Immature natural killer cell (primary cell): Measurements from ENCODE around the gene PIP4K2A. TPM values are rescaled to one million over a fixed set of nuclear protein-coding genes. Genes with fewer than 3 reads are reported as not detected.

Source experiments
- DNase-seq, 3 donors: peaks; one replicate each; pipeline ENCODE4 v3.0.0; 2022; ENCODE audit warnings: mixed read lengths in 1 of 3
- H3K27ac Mint-ChIP-seq, 6 donors: one replicate each; pipeline ENCODE4 v1.8.0; 2020; ENCODE audit warnings: mixed read lengths in 6 of 6, mild to moderate bottlenecking in 5 of 6, inconsistent platforms in 4 of 6, moderate library complexity in 3 of 6
- H3K27me3 Mint-ChIP-seq, 3 donors: one replicate each; pipeline ENCODE4 v1.8.0; 2020 to 2021; ENCODE audit warnings: low read depth in 3 of 3, mild to moderate bottlenecking in 3 of 3, mixed read lengths in 3 of 3, moderate library complexity in 3 of 3, inconsistent platforms in 1 of 3
- H3K36me3 Mint-ChIP-seq, 3 donors: one replicate each; pipeline ENCODE4 v1.8.0; 2020; ENCODE audit warnings: mixed read lengths in 3 of 3, inconsistent platforms in 2 of 3, mild to moderate bottlenecking in 2 of 3
- H3K4me1 Mint-ChIP-seq, 2 donors: one replicate each; pipeline ENCODE4 v1.8.0; 2020; ENCODE audit warnings: inconsistent platforms in 2 of 2, mild to moderate bottlenecking in 2 of 2, mixed read lengths in 2 of 2, moderate library complexity in 1 of 2
- H3K4me3 Mint-ChIP-seq, 5 donors: one replicate each; pipeline ENCODE4 v1.8.0; 2020; ENCODE audit warnings: mild to moderate bottlenecking in 5 of 5, mixed read lengths in 5 of 5, inconsistent platforms in 3 of 5, moderate library complexity in 3 of 5
- H3K9me3 Mint-ChIP-seq, 6 donors: one replicate each; pipeline ENCODE4 v1.8.0; 2020; ENCODE audit warnings: mild to moderate bottlenecking in 6 of 6, mixed read lengths in 6 of 6, inconsistent platforms in 4 of 6, moderate library complexity in 3 of 6
- polyA plus RNA-seq, 3 donors: library from polyadenylated mRNA; unstranded; fragments of 300-500 nt; fragmentation: Illumina TruSeq; gene quantifications; one replicate each; pipeline ENCODE4 v1.2.3, GENCODE V29; 2021

The PIP4K2A gene
- polyA plus RNA-seq, 3 donors from 2014 or later: 62.9 to 138 (median 80.3) TPM

DNA sequence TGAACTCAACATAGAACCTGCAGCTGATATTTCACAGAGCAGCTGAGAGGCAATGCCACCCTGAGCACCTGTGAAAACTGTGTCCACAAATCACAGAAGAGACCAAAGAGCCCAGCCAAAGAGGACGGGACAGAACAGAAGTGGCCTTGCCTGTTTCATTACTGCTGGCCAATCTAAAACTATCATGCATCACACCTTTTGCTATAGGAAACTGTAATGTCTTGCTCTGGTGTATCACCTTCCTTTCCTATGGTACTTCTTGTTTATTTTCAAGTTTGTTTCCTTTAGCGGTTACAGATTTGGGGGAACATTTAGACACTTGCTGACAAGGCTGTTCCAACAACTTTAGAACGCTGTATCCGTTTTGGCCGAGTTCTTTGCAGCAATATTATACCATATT lies 80.3 kb downstream of the PIP4K2A start:
- Mint-ChIP-seq H3K4me3 (peak overlapping the region; percentile 71 to 82 (median 73)), H3K27me3 (peaks cover 6 to 20% (median 20%) of the 10 kb centered on the region in 3 donors), H3K9me3 (no peaks in the 10 kb centered on the region), H3K27ac (peak overlapping the region; percentile 94 to 100 (median 98)), H3K36me3 (peaks cover 0 to 16% (median 11%) of the 10 kb centered on the region in 3 donors), H3K4me1 (peaks cover 97 to 100% of the 10 kb centered on the region in 2 donors)
- peak; percentile 76 to 83 (median 79) for DNase-seq

GRCh38 chr10:22633528-22633927 lies 80.8 kb downstream of the PIP4K2A start:
- Mint-ChIP-seq H3K27me3 (peaks cover 6 to 20% (median 20%) of the 10 kb centered on the region in 3 donors), H3K4me1 (peaks cover 97 to 100% of the 10 kb centered on the region in 2 donors), H3K36me3 (peaks cover 0 to 12% (median 8%) of the 10 kb centered on the region in 3 donors), H3K27ac (peak overlapping the region; percentile 94 to 100 (median 98)), H3K4me3 (peak overlapping the region; percentile 71 to 82 (median 73)), H3K9me3 (no peaks in the 10 kb centered on the region)
- peak in 2 of 3 donors; percentile 59 for DNase-seq

DNA sequence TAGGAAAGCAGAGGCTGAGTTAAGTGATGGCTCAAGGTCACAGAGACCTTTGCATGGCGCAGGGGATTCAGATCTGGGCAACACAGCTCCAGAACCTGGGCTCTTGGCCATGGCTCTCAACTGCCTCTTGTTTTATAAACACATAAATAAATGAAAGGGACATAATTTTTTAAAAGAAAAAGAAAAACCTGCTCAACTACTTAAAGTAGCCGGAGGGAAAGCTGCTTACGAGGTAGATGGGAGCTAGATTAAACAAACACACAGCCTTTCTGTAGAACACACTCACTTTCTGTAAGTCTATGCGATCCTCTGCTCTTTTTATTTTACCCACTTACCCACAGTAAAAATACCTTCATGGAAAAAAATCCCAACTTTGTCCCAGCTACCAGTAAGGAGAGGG lies 81.3 kb downstream of the PIP4K2A start:
- Mint-ChIP-seq H3K4me1 (peaks cover 97 to 100% of the 10 kb centered on the region in 2 donors), H3K4me3 (peak overlapping the region; percentile 71 to 82 (median 73))

GRCh38 chr10:22631646-22632278 lies 82.6 kb downstream of the PIP4K2A start:
- H3K4me1 Mint-ChIP-seq: peaks cover 96 to 100% of the 10 kb centered on the region in 2 donors
- peaks cover 9 to 29% (median 18%) of the 10 kb centered on the region in 3 donors for H3K27me3 Mint-ChIP-seq
- DNase-seq: peak in 1 of 3 donors; percentile 53
- H3K27ac Mint-ChIP-seq: peak overlapping the region; percentile 94 to 100 (median 98)
- peak overlapping the region; percentile 55 to 86 (median 78) for H3K4me3 Mint-ChIP-seq
- peaks cover 0 to 11% (median 8%) of the 10 kb centered on the region in 3 donors for H3K36me3 Mint-ChIP-seq
- no peaks in the 10 kb centered on the region for H3K9me3 Mint-ChIP-seq

More for the DNA sequence above, 81.3 kb downstream of the PIP4K2A start:
- Mint-ChIP-seq H3K27me3 (peaks cover 6 to 22% (median 20%) of the 10 kb centered on the region in 3 donors), H3K36me3 (peaks cover 0 to 12% (median 8%) of the 10 kb centered on the region in 3 donors), H3K27ac (peak overlapping the region; percentile 94 to 100 (median 98)), H3K9me3 (no peaks in the 10 kb centered on the region)
- DNase-seq: no peak

GRCh38 chr10:22631185-22631584 lies 83.2 kb downstream of the PIP4K2A start:
- H3K27ac Mint-ChIP-seq: peak overlapping the region; percentile 94 to 100 (median 98)
- H3K9me3 Mint-ChIP-seq: no peaks in the 10 kb centered on the region
- peaks cover 0 to 9% (median 8%) of the 10 kb centered on the region in 3 donors for H3K36me3 Mint-ChIP-seq
- H3K27me3 Mint-ChIP-seq: peaks cover 9 to 29% (median 16%) of the 10 kb centered on the region in 3 donors
- no peak for DNase-seq
- H3K4me3 Mint-ChIP-seq: peak overlapping the region; percentile 75 to 86 (median 82)
- H3K4me1 Mint-ChIP-seq: peaks cover 96 to 100% of the 10 kb centered on the region in 2 donors

DNA sequence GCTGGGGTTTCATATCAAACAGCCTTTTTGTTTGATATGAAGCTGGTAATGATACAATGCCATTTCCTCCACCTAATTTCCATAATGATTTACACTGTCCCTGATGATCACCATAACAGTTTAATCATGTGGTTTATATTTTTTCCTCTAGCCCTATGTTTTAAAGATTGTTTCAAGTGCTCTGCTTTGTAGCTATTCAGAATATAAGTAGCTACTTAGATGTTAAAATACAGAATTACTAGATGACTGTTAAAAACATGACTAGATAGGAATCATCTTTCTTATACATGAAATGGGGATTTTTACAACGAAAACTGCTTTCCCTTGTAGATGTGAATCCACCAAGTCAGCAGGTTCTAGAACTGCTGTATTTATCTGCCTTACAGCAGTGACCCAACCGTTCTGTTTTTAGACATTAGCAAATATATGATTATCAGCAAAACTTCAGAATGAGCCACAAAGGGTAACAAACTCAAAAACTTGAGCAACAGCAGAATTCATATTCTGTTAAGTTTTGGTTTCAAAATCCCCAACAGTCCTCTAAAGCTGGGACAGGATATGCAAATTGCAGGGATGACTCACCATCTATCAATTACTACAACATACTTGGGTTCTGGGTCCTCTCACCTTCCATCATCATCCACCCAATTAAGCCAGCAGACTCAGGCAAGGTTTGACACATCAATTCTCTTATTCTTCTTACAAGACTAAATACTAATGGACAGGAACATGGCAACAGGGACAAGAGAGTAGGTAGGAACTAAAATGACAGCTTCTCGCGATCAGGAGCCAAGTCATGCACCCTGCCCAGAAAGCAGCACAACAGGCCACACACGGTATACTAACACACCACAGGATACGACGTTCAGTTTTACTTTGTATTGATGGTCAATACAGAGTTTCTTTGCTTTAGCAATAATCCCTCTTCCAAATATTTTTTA lies 83.9 kb downstream of the PIP4K2A start:
- H3K4me1 Mint-ChIP-seq: peaks cover 97 to 100% of the 10 kb centered on the region in 2 donors
- no peaks in the 10 kb centered on the region for H3K9me3 Mint-ChIP-seq
- H3K36me3 Mint-ChIP-seq: peaks cover 0 to 5% (median 4%) of the 10 kb centered on the region in 3 donors
- DNase-seq: peak; percentile 77 to 79 (median 77)
- H3K27ac Mint-ChIP-seq: peak overlapping the region; percentile 94 to 100 (median 98)
- H3K27me3 Mint-ChIP-seq: peaks cover 9 to 29% (median 16%) of the 10 kb centered on the region in 3 donors
- peak overlapping the region; percentile 75 to 86 (median 82) for H3K4me3 Mint-ChIP-seq

- Mint-ChIP-seq H3K4me1 (peaks cover 97 to 100% of the 10 kb centered on the region in 2 donors), H3K4me3 (peak overlapping the region; percentile 75 to 86 (median 82))
- no peak for DNase-seq
Observed at GRCh38 chr10:22629852-22630233, 84.5 kb downstream of the PIP4K2A start.

DNA sequence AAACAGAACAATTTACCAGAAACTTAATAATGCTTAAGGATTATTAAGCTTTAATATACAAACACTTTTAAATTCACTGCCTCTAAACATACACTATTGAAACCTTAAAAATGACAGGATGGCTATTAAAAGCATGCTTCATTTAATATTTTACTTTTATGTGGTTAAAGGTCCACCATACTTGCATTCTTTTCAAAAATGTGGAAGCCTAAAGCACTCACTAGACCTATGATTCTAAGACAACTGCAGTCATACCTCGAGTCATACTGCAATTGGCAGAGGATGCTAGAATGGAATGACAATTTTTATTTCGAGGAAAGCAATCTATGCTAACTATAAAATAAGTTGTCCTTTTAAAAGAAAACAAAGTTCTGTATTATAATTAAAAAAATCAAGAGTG lies 85.3 kb downstream of the PIP4K2A start:
- Mint-ChIP-seq H3K27ac (peak overlapping the region; percentile 94 to 100 (median 96)), H3K36me3 (peaks cover 0 to 3% (median 0%) of the 10 kb centered on the region in 3 donors), H3K9me3 (no peaks in the 10 kb centered on the region), H3K4me3 (peak overlapping the region; percentile 49 to 75 (median 65)), H3K4me1 (peaks cover 97 to 100% of the 10 kb centered on the region in 2 donors), H3K27me3 (peaks cover 7 to 22% (median 9%) of the 10 kb centered on the region in 3 donors)
- no peak for DNase-seq

More at GRCh38 chr10:22629852-22630233, 84.5 kb downstream of the PIP4K2A start:
- Mint-ChIP-seq H3K27me3 (peaks cover 9 to 25% (median 12%) of the 10 kb centered on the region in 3 donors), H3K27ac (peak overlapping the region; percentile 94 to 100 (median 98)), H3K36me3 (no peaks in the 10 kb centered on the region), H3K9me3 (no peaks in the 10 kb centered on the region)

GRCh38 chr10:22628309-22628708 lies 86.1 kb downstream of the PIP4K2A start:
- no peak for DNase-seq
- peak overlapping the region; percentile 94 to 100 (median 96) for H3K27ac Mint-ChIP-seq
- peak overlapping the region; percentile 49 to 75 (median 65) for H3K4me3 Mint-ChIP-seq
- H3K27me3 Mint-ChIP-seq: peaks cover 4 to 18% (median 8%) of the 10 kb centered on the region in 3 donors
- H3K4me1 Mint-ChIP-seq: peaks cover 97 to 100% of the 10 kb centered on the region in 2 donors
- peaks cover 0 to 3% (median 0%) of the 10 kb centered on the region in 3 donors for H3K36me3 Mint-ChIP-seq
- H3K9me3 Mint-ChIP-seq: no peaks in the 10 kb centered on the region

DNA sequence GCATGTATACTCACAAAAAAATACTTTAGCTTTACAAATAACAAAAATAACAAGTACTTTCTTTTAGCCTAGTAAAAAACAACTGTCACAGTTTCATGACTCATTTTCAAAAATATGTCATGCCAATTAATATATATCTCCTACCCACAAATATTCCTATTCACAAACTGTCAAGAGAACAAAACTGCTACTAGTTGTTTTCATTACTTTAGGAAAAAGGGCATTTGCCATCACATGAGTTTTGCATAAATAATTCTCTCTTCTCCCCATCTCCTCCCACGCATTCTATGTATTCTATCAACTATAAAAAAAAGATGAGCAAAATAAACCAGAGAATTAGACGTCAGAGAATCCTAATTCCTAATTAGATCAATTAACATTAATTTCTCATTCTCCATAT lies 87.6 kb downstream of the PIP4K2A start:
- Mint-ChIP-seq H3K27ac (peak overlapping the region; percentile 94 to 100 (median 96)), H3K4me3 (peak overlapping the region; percentile 47 to 78 (median 65)), H3K36me3 (peaks cover 0 to 5% (median 3%) of the 10 kb centered on the region in 3 donors), H3K27me3 (peaks cover 6 to 17% (median 9%) of the 10 kb centered on the region in 3 donors), H3K9me3 (no peaks in the 10 kb centered on the region), H3K4me1 (peaks cover 97 to 100% of the 10 kb centered on the region in 2 donors)
- no peak for DNase-seq

DNA sequence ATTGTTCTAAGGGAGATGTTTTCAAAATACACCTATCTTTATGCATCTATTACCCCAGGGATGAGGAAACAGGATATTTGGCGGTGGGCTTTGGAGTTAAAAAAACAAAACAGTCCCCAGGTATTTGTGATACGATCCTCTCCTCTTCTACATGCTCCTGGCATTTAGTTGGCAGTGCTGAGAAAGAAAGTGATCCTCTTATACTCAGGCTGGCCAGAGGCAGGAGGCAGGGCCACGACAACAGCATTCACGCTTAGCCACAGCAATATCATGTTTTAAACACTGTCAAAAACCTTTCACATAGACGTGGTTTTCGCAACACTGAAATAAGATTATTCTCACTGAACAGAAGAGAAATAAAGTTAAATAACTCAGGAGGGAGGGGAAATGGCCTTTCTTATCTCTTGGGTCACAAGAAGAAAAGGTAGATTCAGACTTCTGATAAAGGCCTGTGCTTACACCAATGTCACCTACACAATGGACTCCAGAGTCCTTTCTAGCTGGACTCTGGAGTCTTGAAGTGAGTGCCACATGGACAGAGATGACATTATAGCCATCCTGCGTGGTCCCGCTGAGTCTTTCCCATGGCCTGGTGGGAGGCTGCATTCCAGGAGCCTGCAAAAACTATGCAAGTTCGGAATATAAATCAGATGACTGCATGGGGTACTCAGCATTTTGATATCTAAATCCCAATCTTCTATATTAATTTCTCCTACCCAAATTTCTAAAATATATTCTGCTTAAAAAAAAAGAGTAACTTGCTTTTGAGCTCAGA lies 88.7 kb downstream of the PIP4K2A start:
- Mint-ChIP-seq H3K9me3 (no peaks in the 10 kb centered on the region), H3K4me1 (peaks cover 97 to 100% of the 10 kb centered on the region in 2 donors), H3K4me3 (peak overlapping the region; percentile 65 to 78 (median 73)), H3K27ac (peak overlapping the region; percentile 94 to 100 (median 96)), H3K36me3 (peaks cover 0 to 6% (median 4%) of the 10 kb centered on the region in 3 donors), H3K27me3 (peaks cover 4 to 15% (median 9%) of the 10 kb centered on the region in 3 donors)
- DNase-seq: peak in 2 of 3 donors; percentile 41 to 46

DNA sequence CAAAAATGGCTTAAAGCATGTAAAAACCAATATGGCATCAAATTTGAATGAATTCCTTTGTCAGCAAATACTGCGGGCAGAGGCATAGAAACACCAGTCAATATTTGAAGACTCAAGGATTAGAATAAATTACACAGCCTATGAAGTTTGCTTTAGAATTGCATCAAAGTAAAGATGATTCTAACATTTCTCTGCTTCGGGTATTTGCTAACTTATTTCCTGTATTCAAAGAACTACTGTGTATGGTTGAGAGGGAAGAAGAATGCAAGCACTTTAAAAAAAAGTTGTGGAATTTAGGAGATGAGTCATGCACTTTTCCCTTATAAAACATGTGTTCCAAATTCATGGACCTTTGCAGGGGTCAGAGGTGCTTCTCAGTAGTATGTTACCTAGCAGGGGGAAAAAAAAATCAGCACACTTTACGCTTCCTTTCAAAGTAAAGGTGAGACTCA lies 90.1 kb downstream of the PIP4K2A start:
- Mint-ChIP-seq H3K4me1 (peaks cover 99 to 100% of the 10 kb centered on the region in 2 donors), H3K27ac (peak overlapping the region; percentile 94 to 100 (median 96)), H3K27me3 (peaks cover 3 to 15% (median 8%) of the 10 kb centered on the region in 3 donors), H3K36me3 (peaks cover 0 to 6% (median 4%) of the 10 kb centered on the region in 3 donors), H3K4me3 (peak overlapping the region; percentile 54 to 78 (median 73)), H3K9me3 (no peaks in the 10 kb centered on the region)
- no peak for DNase-seq
